Measurements from ENCODE around the gene SORCS1.

SORCS1 gene

GRCh38 chr10:106982268-106982667, 182.2 kb downstream of the SORCS1 start:
- DNase-seq, result no peak

- no peak for DNase-seq
Measured at GRCh38 chr10:106981452-106982075, 182.9 kb downstream of the SORCS1 start.

GRCh38 chr10:106980495-106981451, 183.7 kb downstream of the SORCS1 start:
- no peak for DNase-seq

- no peak for DNase-seq
Measured at GRCh38 chr10:106978756-106979155, 185.8 kb downstream of the SORCS1 start.

DNA sequence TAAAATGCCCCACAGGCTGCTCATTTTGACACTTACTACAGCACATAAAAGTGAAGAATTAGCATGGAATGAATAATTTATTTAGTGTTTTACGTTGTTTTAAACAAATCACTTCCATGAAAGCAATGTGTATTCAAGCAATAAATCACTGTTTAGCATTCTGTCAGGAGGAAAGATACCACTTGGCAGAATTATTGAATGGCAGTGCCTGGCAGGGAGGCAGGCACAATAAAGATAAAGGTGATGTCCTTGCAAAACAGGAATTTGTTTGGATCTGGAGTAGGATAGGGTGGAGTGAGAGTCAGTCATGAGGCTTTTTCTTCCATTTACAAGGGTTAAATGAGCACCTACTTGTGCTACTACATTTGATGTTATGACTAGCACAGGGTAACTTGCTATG, 190.8 kb downstream of the SORCS1 start:
- DNase-seq, result no peak

DNA sequence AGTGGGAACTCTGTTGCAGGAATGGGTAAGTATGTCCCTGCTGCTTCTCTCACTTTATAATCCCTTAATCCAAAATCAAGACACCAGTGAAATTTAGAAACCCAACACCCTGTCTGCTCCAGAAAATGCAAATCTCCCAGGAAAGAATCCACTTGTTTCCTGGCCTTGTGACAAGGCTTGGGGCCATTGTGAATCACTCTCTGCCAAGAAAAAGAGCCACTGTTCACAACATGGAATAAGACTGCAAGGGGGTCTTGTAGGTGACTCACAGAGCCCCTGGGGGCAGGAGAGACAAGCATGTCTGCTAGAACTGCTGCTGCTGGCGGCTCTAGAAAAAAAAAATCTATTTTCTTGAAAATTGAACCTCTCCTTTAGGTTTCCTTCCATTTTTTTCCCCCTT, 191.2 kb downstream of the SORCS1 start:
- no peak for DNase-seq

GRCh38 chr10:106972381-106972780, 192.1 kb downstream of the SORCS1 start:
- DNase-seq, result no peak

- no peak for DNase-seq
Measured at GRCh38 chr10:106971411-106971831, 193.1 kb downstream of the SORCS1 start.

DNA sequence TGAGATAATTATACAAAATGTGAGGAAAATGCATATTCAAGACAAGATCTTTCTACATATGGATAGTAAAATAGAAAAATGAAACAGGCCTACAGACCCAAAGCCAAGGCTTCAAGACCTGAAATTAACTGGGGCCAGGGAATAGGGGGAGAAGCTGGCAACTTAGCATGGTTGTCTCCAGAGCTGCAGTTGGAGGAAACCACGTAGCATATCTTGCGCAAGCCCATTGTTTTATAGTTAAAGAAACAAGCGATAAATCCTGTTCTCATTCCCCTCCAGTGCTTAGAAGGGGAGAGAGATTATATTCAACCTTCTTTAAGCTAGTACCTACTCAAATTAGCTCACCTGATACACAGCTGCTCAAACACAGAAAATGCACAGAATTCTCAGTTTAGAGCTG, 197.1 kb downstream of the SORCS1 start:
- no peak for DNase-seq

GRCh38 chr10:106960812-106961211, 203.7 kb downstream of the SORCS1 start:
- DNase-seq, result no peak

- no peak for DNase-seq
Measured at GRCh38 chr10:106959521-106959920, 205.0 kb downstream of the SORCS1 start.

GRCh38 chr10:106958589-106959361, 205.7 kb downstream of the SORCS1 start:
- no peak for DNase-seq

DNA sequence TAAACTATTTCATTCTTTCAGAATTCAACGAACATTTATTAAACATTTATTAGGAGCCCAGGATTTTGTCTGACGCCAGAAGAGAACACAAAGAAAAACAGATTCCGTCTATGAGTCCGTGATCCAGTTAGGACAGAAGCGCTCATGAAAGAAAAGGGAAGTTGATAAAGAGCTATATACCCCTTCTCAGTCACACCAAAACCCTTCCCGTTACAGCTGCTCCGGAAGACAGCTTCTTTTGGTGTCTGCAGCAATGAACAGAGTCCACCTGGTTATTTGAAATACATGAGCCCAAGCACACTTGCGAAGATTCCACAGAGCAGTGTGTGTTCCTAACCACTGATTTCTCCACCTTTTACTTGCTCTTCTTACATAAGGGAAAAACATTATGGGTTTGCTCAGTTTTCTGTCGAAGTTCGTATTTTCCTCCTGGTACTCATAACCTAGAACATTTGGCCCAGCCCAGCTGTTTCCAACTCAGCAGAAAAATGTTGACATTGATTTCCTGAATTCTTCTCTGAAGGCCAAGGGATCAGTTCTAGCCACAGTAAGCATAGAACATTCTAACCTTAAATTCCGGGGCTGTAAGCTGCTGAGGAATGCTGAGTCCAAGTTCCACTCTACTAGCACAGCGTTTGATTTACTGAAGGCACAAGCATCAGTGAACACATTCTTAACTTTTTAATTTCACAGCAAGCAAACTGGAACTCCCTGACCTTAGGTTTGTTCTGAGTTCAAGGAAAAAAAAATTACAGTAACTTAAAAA, 206.5 kb downstream of the SORCS1 start:
- DNase-seq, result no peak

DNA sequence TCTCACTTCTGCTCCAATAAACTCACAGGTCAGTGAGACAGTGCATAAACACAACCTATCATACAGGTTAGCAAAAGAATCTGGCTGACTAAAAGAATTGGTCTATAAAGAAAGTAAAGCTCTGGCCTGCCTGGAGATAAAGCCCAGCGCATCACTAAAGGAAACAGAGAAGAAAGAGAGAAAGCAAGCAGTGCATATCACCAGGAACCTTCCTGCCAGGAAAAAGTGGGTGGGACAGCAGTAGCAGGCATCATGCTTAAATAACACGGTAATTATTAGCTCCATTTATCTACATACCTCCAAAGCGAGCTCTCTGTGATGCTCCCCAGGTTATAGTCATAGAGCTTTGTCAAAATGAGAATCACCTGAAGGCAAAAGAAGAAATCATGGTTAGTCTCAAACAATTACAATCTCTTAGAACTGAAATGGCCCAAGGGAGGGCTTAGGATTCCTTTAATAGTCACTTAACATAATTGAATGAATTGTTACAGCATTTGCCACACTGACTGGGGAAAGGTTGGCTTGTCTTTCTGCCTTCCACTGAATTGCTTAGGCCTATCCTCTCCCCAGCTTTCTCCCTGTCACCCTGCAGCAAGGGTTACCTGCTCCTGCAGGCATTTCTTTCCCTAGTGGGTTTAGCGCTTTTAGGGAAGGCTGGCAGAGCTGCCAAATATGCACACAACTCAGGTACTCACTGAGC, 208.1 kb downstream of the SORCS1 start:
- no peak for DNase-seq

- no peak for DNase-seq
Measured at GRCh38 chr10:106955133-106955532, 209.4 kb downstream of the SORCS1 start.

GRCh38 chr10:106952033-106952432, 212.5 kb downstream of the SORCS1 start:
- no peak for DNase-seq

- no peak for DNase-seq
Measured at GRCh38 chr10:106949680-106950478, 214.6 kb downstream of the SORCS1 start.

- no peak for DNase-seq
Measured at GRCh38 chr10:106947643-106948042, 216.9 kb downstream of the SORCS1 start.

DNA sequence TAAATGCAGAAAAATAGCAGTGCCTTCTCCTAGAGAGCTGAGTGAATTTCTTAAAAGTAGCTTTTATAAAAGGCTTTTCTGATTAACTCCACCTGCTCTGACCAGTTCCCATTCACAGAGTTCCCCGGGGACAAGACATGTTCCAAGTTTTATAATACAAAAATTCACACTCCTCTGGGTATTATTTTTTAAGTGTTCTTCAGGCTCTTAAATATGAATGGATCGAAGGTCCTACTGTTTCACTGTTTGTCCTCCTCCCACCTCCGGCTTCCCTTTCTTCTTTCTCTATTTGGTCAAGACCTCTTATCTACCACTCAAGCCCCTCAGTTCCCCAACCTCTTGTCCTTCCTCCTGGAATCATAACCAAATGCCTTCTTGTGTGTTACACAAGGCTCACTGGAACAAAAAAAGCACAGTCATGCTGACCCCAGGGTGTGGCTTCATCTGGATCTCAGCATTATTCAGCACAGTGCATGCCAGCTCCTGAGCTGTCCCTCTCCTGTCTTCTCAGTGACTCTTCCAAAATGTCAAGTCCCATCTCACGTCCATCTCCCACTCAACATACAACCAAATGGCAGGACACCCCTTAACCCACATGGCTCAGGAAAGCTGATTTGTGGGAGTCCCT, 222.4 kb downstream of the SORCS1 start:
- DNase-seq, result no peak

- no peak for DNase-seq
Measured at GRCh38 chr10:106941297-106942034, 223.0 kb downstream of the SORCS1 start.

Data from NCI-H774 (cell line).